NCI-H2107 (cell line): ENCODE data around the gene ECEL1.
"Not testable (repeated sequence)": the region's sequence is repeated elsewhere in the genome, so short reads cannot be mapped to it uniquely, and the experiment has no call there.

Experiments used
- DNase-seq: peaks from one replicate; lab custom pipeline; 2025; lab: John Stamatoyannopoulos, UW

Gene ECEL1

DNA sequence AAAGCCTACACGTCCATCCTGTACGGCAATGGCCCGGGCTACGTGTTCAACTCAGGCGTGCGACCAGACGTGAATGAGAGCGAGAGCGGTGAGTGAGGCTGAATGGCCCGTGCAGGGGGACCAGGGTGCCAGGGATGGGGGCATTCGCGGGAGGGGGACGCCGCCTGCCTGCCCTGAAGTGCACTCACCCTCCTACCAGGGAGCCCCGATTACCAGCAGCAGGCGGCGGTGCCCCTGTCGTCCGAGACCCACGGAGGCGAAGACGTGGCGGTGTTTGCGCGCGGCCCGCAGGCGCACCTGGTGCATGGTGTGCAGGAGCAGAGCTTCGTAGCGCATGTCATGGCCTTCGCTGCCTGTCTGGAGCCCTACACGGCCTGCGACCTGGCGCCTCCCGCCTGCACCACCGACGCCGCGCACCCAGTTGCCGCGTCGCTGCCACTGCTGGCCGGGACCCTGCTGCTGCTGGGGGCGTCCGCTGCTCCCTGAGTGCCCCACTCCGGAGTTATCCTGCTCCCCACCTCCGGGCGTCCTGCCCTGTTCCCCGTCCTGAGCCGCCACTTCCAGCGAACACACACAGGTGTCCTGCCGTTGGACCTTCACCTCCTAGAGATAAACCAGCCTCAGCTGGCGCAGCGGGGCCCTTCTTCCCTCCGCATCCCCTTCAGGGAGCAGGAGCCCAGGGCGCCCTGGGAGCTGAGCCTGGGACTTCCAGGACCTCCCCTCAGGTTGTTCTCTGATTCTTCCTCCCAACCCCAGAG is 28.8 kb downstream of the ECEL1 start:
- DNase-seq = no peak

DNA sequence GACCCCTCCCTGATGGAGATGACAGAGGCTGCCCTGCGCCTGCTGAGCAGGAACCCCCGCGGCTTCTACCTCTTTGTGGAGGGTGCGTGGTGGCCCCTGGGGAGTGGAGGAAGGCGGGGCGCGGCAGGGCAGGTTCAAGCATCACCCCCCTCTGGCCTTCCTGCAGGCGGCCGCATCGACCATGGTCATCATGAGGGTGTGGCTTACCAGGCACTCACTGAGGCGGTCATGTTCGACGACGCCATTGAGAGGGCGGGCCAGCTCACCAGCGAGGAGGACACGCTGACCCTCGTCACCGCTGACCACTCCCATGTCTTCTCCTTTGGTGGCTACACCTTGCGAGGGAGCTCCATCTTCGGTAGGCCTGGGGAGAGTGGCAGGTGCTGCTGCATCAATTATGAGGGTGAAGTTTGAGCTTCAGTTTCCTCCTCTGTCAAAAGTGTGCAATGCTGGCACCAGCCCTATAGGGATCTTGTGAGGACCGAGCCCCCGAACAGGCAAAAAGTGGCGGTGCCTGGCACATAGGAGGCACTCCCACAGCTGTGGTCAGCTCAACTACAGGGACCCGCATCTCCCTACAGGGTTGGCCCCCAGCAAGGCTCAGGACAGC is 29.5 kb downstream of the ECEL1 start:
- no peak for DNase-seq

- DNase-seq = no peak
These were observed 30.3 kb downstream of the ECEL1 start for GRCh38 chr2:232457121-232458011.

DNA sequence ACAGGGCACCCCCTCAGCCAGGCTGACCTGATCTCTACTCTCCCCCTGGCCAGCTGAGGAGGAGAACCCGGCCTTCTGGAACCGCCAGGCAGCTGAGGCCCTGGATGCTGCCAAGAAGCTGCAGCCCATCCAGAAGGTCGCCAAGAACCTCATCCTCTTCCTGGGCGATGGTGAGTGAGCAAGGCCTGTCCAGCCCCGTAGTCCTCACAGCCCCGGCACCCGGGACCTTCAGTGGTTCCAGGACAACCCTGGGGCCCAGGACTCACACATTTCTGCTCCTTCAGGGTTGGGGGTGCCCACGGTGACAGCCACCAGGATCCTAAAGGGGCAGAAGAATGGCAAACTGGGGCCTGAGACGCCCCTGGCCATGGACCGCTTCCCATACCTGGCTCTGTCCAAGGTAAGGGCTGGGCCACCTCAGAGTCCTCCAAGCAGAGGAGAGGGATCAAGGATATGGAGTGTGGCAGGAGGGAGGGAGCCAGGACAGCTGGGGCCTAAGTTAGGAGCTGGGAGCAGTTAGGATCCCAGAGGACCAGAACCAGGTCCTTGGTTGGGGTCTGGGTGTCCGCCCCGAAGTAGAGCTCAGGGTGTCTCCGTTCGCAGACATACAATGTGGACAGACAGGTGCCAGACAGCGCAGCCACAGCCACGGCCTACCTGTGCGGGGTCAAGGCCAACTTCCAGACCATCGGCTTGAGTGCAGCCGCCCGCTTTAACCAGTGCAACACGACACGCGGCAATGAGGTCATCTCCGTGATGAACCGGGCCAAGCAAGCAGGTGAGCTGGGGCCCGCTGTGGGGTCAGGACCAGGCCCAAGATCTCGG is 31.1 kb downstream of the ECEL1 start:
- DNase-seq = no peak

GRCh38 chr2:232455426-232456255 is 32.0 kb downstream of the ECEL1 start, which contains the start of gene ALPI:
TSS of gene ALPI (plus strand) at chr2:232456153. CDS start at chr2:232456200, 47 bp downstream.
- no peak for DNase-seq

DNA sequence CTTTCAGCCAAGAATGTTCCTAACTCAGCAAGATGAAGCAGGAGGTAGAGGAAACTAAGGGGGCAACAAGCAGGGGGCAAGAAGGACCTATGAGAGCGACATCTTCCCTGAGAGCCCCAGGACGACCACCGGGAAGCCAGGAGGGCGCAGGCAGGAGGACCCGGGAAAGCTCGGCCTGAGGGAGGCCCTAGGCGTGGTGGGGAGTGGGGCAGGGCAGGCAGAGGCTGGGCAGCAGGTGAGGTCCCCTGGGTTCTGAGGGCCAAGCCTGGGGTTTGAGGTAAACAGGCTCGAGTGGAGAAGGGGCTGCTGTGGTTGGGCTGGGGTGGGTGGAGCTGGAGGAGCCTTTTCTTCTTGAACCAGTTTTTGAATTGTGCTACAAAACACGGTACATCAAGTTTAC is 33.0 kb downstream of the ECEL1 start:
- DNase-seq = no peak

DNA sequence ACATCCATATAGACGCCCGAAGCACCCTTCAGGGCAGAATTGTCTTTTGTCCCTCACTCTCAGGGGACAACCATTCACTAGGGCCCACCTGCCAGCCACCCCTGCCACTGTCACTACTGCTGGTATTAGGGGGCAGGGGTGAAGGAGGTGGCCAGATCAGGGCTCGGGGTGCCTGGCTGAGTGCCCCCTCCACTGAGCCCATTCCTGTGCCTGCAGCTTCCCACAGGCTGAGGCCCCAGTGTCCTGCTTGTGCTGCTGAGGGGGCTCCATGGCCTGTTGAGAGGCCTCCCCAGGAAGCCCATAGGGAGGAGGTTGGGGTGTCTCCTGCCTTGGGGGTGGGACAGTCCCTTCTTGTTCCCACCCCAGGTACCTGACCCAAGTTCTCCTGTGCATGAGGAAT is 36.0 kb downstream of the ECEL1 start:
- not testable (repeated sequence) for DNase-seq

DNA sequence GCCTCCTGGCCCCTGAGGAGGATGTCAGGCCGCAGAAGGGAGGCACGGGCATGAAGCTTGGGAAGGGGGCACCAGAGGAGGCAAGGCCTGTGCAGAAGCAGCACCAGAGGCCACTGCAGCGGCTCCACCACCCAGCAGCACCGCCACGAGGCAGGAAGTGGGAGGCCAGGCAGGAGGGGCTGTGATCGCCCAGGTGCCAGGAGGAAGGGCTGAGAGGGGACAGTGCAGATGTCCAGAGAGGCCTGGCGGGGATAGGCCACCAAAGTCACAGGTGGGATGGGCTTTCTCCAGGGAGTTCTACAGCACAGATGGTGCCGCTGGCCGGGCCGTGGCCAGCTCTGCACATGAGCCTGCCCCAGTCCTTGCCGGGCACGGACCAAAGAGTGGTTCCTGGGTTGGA is 37.7 kb downstream of the ECEL1 start:
- no peak for DNase-seq

DNA sequence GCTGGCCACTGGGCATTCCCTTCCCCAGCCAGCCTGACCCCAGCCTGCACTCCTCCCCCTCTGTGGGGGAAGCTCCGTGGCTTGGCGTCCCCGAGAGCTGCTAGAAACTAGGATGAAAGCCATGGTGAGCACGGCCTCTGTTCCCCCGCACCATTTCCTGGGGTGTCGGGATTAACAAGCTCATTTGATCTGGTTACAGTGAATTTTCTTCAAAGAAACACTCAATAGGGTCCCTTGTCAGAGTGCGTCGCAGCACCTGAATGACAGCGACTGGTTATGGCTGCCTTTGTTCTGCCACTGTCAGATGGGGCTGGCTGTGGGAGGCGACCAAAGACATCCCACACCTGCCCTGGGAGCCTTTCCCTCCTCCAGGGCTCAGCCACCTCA is 39.3 kb downstream of the ECEL1 start:
- no peak for DNase-seq

- no peak for DNase-seq
These were observed 39.9 kb downstream of the ECEL1 start for GRCh38 chr2:232447638-232448303.

- no peak for DNase-seq
These were observed 40.5 kb downstream of the ECEL1 start for GRCh38 chr2:232447091-232447620.

DNA sequence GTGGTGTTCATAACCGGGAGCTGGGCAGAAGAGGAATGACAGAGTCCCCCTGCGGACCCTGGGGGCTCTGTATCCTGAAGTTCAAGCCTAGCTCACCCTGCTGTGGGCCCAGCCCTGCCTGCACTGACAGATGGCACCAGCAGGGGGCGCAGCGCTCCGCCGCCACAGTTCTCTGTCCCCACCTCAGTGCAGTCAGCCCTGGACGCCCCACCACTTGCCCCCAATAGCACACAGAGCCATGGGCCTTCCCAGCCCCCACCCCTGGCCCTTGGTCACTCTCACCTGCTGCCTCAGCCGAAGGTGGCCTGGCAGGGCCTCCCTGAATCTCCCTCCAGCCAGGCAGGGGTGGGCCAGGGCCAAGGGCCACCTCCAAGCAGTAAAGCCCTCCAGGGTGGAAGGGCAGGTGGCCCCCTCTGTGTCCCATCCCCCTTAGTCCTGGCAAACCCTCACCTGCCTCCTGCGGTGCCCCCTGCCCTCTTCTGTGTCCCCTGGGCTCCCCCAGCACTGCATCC is 41.3 kb downstream of the ECEL1 start:
- DNase-seq = not testable (repeated sequence)

GRCh38 chr2:232445149-232445885 is 42.3 kb downstream of the ECEL1 start:
- not testable (repeated sequence) for DNase-seq

- no peak for DNase-seq
These were observed 43.1 kb downstream of the ECEL1 start for GRCh38 chr2:232444409-232445148.

DNA sequence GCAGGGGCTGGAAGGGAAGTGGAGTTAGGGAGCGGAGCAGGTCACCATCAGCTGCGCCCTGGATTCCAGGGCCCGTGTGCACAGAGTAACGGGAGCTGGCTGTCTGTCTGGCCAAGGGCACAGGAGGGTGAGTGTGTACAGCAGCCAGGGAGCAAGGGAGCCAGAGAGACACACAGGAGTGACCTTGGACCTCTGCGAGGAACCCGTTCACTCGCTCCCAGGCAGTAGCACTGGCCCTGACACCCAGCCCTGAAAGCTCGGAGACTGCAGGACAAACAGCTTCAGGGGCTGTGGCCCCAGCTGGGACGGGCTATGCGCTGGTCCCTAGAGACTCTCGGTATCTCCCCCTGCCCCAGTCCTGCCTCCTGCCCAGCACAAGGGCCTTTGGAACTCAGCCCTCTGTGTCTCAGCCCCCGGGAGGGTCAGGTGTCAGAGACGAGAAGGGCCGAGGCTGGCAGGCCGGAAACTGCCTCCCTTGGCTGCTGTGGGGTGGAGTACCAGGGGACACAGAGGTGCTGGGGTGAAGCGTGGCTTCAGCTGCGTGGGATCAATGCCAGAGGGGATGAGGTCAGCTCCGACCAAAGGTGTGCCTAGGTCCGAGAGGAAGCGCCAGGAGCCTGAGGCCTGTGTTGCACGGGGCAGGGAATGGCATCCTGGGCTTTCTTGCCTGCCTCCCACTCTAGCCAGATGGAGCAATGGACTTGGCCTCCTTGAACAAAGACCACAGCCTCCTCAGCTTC is 43.8 kb downstream of the ECEL1 start:
- DNase-seq = not testable (repeated sequence)

GRCh38 chr2:232443047-232443446 is 44.6 kb downstream of the ECEL1 start:
- DNase-seq = not testable (repeated sequence)

GRCh38 chr2:232442431-232442830 is 45.2 kb downstream of the ECEL1 start:
- not testable (repeated sequence) for DNase-seq

- DNase-seq = not testable (repeated sequence)
These were observed 45.7 kb downstream of the ECEL1 start for GRCh38 chr2:232441922-232442321.
